ENCODE measurements around the gene PAOX.

DNA sequence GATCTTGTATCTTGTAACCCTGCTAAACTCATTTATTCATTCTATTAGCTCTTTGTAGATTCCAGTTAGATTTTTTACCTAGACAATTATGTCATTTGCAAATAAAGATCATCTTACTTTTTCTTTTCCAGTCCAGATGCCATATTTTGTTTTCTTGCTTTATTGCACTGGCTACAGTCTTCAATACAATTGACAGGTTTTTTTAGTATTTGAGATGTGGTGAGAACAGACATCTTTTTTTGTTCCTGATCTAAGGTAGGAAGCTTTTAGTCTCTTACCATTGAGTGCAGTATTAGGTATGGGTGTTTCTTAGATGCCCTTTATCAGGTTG is 33.3 kb downstream of the PAOX start:
- TF ChIP-seq, protein P1, sequence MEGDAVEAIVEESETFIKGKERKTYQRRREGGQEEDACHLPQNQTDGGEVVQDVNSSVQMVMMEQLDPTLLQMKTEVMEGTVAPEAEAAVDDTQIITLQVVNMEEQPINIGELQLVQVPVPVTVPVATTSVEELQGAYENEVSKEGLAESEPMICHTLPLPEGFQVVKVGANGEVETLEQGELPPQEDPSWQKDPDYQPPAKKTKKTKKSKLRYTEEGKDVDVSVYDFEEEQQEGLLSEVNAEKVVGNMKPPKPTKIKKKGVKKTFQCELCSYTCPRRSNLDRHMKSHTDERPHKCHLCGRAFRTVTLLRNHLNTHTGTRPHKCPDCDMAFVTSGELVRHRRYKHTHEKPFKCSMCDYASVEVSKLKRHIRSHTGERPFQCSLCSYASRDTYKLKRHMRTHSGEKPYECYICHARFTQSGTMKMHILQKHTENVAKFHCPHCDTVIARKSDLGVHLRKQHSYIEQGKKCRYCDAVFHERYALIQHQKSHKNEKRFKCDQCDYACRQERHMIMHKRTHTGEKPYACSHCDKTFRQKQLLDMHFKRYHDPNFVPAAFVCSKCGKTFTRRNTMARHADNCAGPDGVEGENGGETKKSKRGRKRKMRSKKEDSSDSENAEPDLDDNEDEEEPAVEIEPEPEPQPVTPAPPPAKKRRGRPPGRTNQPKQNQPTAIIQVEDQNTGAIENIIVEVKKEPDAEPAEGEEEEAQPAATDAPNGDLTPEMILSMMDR (conservative IDR thresholded peaks at IDR 0.05; ENCODE audit: low read depth in 2 of 2): no peak
- TF ChIP-seq EZH2 (IDR thresholded peaks at IDR 0.05; ENCODE audit: low read depth, unreplicated experiment) (no peak), CREB1 (CRISPR knock-in tag; IDR thresholded peaks at IDR 0.05; ENCODE audit: low read depth) (no peak)

Data from GM23338 (cell line).